ENCODE data around the gene TMCC1. TPM values are rescaled to one million over a fixed set of nuclear protein-coding genes. Genes with fewer than 3 reads are reported as not detected.
"Not testable (repeated sequence)": the region's sequence is repeated elsewhere in the genome, so short reads cannot be mapped to it uniquely, and the experiment has no call there.

Gene TMCC1
- total RNA-seq, 1 donor from 2014 or later: 24.3 TPM

DNA sequence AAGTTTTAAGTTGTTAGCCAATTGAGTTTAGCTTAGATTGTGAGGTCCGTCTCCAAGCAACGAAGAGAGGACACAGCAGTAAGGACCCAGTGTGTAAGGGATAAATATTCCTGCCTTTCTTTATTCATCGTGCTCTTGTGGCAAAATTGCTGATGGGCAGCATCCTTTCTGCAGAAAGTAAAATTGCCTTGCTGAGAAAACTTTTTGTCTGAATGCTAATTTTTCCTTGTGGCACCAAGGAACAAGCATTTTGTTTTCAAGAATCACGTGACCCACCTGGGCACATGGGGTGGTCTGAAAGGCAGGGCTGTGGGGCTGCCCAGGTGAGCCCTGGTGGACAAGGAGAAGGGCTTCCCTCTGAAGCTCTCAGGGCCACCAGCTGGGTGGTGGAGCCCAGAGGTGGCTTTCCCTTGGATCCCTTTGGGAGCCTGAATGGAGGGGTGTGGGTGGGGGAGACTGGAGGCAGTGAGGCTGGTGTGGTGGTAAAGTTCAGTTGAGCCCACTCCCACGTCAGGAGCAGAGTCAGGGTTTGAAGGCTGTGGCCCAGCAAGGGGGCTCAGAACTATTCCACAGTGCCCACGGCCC lies 24.0 kb upstream of the TMCC1 start:
- TF ChIP-seq, protein P1, sequence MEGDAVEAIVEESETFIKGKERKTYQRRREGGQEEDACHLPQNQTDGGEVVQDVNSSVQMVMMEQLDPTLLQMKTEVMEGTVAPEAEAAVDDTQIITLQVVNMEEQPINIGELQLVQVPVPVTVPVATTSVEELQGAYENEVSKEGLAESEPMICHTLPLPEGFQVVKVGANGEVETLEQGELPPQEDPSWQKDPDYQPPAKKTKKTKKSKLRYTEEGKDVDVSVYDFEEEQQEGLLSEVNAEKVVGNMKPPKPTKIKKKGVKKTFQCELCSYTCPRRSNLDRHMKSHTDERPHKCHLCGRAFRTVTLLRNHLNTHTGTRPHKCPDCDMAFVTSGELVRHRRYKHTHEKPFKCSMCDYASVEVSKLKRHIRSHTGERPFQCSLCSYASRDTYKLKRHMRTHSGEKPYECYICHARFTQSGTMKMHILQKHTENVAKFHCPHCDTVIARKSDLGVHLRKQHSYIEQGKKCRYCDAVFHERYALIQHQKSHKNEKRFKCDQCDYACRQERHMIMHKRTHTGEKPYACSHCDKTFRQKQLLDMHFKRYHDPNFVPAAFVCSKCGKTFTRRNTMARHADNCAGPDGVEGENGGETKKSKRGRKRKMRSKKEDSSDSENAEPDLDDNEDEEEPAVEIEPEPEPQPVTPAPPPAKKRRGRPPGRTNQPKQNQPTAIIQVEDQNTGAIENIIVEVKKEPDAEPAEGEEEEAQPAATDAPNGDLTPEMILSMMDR (conservative IDR thresholded peaks at IDR 0.05; ENCODE audit: low read depth, low read length): no peak
- no peak overlapping the region for H3K4me3 ChIP-seq (ENCODE audit: low read depth, low read length)
- no peak for DNase-seq (ENCODE audit: low read depth)

DNA sequence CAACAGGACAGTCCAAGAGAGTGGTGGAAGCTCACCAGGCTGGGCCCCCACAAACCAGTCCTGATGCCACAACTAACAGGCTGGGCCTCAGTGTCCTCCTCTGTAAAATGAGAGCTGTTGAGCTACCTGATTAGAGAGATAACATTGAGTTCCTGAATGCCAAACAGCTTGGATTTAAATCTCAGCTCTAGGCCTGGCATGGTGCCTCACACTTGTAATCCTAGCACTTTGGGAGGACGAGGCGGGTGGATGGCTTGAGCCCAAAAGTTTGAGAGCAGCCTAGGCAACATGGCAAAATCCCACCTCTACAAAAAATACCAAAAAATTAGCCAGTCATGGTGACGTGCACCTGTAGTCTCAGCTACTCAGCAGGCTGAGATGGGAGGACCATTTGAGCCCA lies 20.1 kb upstream of the TMCC1 start:
- TF ChIP-seq, protein P1 (conservative IDR thresholded peaks at IDR 0.05; ENCODE audit: low read depth, low read length): no peak
- no peak overlapping the region for H3K4me3 ChIP-seq (ENCODE audit: low read depth, low read length)
- DNase-seq (ENCODE audit: low read depth): no peak

DNA sequence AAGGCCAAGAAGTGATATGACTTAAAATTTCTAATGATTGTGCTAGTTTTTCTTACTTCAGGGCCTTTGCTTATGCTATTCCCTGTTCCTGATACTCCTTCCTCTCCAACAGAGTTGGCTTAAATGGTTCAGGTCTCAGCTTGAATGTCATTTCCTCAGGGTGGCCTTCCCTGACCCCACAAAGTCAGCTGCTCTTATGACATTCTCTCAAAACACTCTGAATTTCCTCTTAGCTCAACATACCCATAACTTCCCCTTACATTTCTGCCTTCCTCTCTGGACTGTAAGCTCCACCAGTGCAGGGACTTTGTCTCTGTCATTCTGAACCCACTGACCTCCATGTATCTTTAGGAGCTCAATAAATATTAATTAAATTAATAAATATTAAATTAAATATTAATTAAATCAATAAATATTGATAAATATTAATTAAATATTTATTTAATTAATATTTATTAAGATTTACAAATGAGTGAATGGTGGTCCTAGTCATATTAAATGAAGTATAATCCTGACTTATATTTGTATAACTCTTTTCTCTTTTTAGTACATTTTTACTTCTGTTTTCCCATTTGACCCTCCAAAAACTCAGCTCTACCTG lies 17.9 kb upstream of the TMCC1 start:
- H3K4me3 ChIP-seq (ENCODE audit: low read depth, low read length): no peak overlapping the region
- DNase-seq (ENCODE audit: low read depth): no peak
- TF ChIP-seq, protein P1 (conservative IDR thresholded peaks at IDR 0.05; ENCODE audit: low read depth, low read length): no peak

DNA sequence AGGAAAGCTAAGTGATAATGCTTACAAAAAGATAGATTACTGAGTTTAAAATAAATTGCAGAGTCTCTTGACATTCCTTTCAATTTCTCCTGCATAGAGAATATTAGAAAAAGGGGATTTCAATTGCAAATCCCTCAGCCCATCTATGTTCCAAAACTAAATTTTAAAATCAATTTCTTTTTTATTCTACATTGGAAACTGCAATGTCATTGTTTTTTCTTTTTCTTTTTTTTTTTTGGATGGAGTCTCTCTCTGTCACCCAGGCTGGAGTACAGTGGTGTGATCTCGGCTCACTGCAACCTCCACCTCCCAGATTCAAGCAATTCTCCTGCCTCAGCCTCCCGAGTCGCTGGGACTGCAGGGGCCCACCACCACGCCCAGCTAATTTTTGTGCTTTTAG lies 15.7 kb upstream of the TMCC1 start:
- H3K4me3 ChIP-seq (ENCODE audit: low read depth, low read length); DNase-seq (ENCODE audit: low read depth): not testable (repeated sequence)

DNA sequence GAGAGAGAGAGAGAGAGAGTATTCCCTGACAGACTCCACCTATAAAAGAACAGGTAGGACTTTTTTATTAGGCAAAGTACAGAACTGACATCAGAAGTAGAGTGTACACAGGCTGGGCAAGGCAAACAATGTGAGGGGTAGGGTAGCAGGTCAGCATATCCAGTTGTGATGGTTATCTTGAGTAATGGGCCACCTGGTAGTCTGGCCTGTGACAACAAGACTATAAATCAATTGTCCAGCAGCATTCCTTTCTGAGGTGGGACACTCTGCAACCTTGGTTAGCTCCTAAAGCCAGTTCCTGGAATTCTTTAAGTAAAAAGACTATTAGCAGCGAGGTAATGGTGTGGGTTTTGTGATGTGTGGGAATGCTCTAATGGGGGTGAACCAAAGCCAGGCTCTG lies 14.9 kb upstream of the TMCC1 start:
- DNase-seq (ENCODE audit: low read depth): no peak
- H3K4me3 ChIP-seq (ENCODE audit: low read depth, low read length): no peak overlapping the region
- TF ChIP-seq, protein P1 (conservative IDR thresholded peaks at IDR 0.05; ENCODE audit: low read depth, low read length): no peak

DNA sequence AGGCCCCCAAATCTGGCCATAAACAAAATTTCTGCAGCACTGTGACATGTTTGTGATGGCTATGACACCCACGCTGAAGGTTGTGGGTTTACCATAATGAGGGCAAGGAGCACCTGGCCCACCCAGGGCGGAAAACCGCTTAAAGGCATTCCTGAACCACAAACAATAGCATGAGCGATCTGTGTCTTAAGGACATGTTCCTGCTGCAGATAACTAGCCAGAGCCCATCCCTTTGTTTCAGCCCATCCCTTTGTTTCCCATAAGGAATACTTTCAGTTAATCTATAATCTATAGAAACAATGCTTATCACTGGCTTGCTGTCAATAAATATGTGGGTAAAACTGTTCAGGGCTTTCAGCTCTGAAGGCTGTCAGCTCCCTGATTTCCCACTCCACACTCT lies 7.8 kb upstream of the TMCC1 start:
- not testable (repeated sequence) for H3K4me3 ChIP-seq (ENCODE audit: low read depth, low read length); DNase-seq (ENCODE audit: low read depth)

DNA sequence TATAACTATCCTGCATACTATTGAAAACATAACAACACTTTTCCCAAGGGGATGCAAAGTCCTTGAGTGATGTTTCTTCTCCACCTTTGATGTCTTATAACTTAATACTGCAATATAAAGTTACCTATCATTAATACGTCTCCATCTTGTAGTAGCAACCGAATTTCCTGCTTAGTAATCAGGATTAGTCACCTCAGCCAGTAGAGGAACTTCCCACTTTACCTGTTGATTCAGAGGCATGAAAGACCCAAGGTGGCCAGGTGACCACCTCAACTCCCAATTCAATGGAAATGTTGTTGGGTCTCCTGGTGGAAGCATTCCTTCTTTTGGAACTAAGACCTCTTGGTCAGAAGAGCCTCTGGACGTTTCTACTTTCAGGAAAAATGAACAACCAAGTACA lies 3.5 kb upstream of the TMCC1 start:
- H3K4me3 ChIP-seq (ENCODE audit: low read depth, low read length): no peak overlapping the region
- DNase-seq (ENCODE audit: low read depth): no peak
- TF ChIP-seq, protein P1 (conservative IDR thresholded peaks at IDR 0.05; ENCODE audit: low read depth, low read length): no peak

DNA sequence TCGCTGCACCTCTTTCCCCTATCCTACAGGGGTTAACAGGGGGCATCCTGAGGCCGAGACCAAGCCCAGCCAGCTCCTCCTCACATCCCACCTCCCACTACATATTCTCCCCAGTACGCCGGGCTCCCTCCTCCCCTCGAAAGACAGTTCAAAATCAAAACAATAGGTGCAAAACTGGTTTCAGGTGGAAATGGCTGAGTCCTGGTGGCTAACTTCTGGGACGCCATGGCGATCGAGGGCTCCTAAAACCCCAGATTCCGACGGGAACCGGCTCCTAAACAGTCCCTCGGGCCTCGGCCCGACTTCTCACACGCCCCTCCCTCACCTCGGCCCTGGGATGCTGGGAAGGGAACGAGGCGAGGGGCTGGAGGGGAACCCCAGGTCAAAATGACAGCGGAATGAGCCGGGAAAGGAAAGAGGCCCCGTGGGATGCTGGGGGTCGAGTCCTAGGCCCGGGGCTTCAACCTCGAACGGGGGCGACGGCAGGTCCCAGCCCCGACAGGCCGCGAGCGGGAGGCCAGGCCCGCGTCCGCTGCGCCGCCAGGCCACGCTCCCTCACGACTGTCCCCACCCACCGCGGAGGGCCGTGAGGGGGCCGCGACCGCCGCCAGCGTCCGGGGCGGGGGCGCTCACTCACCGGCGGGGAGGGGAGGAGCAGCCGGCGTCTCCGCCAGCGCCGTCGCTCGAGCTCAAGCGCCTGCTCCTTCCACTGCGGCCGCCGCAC lies 492 bp downstream of the TMCC1 start:
- H3K4me3 ChIP-seq (ENCODE audit: low read depth, low read length): peak overlapping the region; percentile 86
- TF ChIP-seq, protein P1 (conservative IDR thresholded peaks at IDR 0.05; ENCODE audit: low read depth, low read length): no peak
- DNase-seq (ENCODE audit: low read depth): no peak
